ENCODE data around the gene AKR7A3.
"Not testable (repeated sequence)": the region's sequence is repeated elsewhere in the genome, so short reads cannot be mapped to it uniquely, and the experiment has no call there.

AKR7A3 gene

DNA sequence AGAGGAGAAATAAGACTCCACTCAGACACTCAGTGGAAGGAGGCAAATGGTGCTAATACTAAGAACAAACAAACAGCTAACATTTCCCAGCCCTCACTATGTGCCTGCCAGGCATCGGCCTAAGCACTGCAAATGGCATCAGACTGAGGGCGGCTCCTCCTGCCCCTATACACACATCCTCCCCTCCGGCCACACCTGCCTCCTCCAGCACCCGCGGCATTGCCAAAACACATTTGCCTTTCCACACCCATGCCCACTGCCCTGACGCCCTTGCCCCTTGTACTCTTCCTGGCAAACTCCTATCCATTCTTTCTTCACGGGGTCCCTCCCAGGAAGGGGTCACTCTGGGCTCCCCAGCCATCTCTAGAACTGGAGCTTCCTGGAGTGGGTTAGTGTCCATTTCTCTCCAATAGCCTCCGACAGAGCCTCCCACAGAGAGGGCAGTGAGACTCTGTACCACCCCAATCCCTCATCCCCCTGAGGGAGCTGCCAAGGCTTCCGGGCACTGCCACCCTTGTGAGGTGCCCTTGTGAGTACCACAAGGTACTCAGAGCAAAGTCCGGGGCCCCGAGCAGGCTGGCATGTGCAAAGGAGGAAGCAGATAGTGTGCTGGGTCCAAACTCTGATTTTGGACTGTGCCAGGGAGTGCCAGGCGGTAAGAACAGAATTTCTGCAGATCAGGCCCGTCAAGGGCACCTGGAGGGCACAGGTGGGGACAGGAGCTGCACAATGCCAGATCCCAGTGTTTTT is 959 bp downstream of the AKR7A3 start:
- DNase-seq (ENCODE audit: low spot score): no peak

DNA sequence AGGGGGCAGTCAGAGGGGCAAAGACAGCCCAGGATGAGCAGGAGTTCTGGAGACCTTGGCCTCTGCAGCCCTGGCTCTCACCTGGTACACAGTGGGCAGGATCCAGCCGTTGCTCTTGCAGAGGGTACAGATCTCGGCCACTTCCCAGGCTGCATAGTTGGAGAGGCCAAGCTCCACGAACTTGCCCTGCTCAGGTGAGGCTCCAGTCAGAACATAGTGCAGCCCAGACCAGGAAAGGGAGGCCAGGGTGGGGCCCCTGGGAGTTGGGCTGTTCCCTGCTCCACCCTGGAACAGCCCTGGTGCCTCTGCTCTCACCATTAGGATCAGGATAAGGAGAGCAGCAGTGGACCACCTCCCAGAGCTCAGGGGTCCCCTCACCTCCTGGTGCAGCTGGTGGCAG is 2.8 kb downstream of the AKR7A3 start:
- DNase-seq (ENCODE audit: low spot score): not testable (repeated sequence)

DNA sequence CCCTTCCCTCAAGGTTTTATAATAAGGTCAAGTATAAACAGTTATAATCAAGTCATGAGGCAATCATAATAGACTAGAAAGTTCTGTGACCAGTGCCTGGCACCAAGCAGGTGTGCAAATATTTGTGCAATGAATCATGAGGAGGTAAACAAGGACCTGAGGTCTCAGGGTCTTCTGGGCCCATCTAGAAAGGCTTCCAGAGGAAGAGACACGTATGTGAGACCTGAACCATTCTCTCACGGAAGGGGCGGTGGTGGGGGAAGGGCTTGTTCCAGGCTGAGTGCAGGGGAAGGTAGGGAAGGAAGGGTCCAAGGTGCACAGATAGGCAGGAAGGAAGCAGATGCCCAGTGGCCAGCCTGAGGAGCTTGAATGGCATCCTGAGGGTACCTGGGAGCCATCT is 3.2 kb downstream of the AKR7A3 start:
- not testable (repeated sequence) for DNase-seq (ENCODE audit: low spot score)

DNA sequence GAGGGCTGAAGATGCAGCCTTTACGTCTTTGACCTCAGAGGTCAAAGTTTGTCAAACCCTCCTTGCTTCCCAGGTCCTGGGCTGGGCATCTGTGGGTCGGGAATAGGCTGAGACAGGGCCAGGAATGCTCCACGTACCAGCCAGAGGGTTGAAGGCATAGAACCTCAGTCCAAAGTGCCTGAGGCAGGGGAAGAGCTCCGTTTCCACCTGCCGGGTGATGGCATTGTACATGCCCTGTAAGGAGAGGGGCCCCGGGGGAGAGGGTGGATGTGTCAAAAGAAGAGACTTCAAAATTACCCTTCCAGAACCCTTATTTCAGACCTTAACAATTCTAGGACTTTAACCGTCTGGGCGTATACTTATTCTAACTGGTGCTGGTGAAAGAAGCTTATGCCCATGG is 3.7 kb downstream of the AKR7A3 start:
- no peak for DNase-seq (ENCODE audit: low spot score)

DNA sequence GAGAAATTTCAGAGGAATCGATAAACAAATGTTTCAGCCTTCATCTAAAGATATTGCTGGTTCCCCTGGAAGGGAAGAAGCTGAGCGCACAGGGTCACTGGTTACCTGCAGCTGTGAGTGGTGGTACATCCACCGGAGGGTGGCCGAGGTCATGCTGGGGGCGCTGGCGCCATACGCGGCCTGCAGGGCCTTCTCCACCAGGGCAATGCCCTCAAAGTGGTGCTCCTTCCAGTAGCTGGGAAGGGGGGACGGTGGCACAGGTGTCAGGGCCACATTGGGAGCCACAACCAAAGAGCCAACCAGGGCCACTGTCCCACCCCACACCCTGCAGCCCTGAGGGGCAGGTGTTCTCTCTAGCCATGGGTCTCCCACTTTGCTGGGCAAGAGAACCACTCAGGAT is 4.7 kb downstream of the AKR7A3 start:
- no peak for DNase-seq (ENCODE audit: low spot score)

DNA sequence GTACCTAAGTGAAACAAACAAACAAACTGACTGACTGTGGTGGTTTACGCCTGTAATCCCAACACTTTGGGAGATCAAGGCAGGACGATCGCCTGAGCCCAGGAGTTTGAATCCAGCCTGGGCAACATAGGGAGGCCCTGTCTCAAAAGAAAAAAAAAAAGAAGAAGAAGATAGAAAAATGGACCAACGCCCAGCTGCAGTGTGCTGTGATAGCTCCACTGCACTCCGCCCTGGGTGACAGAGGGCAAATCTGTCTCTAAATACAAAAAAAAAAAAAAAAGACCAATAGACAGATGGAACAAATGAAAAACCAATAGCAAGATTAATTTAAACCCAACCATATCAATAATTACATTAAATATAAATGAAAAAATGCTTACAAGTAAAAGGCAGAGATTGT is 13.9 kb downstream of the AKR7A3 start:
- DNase-seq (ENCODE audit: low spot score): no peak

DNA sequence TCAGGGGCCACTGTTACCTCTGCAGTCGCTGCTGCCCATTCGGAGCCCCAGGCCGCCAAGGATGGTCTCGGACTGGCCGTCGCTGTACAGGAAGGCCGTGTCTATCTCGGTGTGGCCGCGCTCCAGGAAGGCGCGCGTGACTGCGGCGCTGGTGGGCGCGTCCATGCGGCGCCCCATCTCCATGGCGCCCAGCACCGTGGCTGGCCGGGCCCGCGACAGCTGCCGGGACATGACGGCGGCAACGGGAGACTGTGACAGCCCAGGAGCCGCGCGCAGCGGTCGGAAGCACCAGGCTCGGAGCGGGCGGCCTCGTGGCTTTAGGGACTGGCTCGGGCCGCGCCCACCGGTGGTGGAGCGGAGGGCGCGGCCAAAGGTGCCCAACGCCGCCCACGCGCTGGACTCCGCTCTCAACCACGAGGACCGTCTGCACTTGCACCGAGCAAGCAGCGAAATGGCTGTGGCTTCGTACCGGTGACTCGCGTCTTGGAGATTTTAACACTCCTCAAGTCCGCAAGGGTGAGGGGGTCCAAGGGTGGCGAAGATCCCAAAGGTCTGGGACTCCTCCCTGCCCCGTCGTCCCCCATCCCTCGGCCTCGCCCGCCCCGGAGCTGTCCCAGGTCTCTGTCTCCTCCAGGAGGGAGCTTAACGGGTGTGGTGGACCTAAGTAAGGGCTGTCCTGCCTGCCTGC is 14.6 kb downstream of the AKR7A3 start:
- DNase-seq (ENCODE audit: low spot score): not testable (repeated sequence)

DNA sequence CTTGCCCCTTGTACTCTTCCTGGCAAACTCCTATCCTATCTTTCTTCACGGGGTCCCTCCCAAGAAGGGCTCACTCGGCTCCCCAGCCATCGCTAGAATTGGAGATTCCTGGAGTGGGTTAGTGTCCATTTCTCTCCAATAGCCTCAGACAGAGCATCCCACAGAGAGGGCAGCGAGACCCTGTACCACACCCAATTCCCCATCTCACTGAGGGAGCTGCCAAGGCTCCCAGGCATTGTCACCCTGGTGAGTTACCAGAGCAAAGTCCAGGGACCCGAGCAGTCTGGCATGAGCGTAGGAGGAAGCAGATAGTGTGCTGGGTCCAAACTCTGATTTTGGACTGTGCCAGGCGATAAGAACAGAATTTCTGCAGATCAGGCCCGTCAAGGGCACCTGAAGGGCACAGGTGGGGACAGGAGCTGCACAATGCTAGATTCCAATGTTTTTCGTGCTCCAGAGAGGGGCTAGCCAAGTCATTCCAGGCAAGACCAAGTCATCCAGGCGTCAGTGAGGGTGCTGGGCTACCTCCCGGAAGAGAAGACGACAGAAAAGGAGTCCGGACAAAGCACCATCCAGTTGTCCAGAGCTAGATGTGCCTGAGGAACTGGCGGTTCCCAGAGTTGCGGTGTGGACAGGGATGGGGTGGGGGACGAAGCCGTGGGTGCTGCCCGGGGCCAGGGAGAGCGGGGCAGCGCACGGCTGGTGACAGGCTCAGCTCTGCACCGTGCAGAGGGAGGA is 15.3 kb downstream of the AKR7A3 start:
- no peak for DNase-seq (ENCODE audit: low spot score)

DNA sequence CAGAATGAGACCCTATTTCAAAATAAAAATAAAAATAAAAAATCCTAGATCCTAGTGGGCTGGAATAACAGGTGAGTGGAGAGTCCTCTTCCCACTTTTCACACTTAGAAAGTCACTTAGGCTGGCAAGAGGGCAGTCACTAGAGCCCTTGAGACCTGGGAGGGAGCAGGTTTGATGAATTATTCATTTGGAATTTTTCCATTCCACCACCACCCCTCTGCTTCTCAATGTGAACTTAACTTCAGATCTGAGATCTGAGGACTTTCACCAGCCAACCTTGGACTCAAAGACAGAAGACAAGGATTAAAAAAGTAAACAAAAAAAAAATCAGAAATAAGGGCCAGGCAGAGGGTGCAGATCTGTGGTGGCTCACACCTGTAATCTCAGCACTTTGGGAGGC is 16.5 kb downstream of the AKR7A3 start:
- no peak for DNase-seq (ENCODE audit: low spot score)

DNA sequence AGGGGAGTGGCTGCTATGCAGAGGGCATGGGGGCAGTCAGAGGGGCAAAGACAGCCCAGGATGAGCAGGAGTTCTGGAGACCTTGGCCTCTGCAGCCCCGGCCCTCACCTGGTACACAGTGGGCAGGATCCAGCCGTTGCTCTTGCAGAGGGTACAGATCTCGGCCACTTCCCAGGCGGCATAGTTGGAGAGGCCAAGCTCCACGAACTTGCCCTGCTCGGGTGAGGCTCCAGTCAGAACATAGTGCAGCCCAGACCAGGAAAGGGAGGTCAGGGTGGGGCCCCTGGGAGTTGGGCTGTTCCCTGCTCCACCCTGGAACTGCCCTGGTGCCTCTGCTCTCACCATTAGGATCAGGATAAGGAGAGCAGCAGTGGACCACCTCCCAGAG is 18.2 kb downstream of the AKR7A3 start:
- DNase-seq (ENCODE audit: low spot score): not testable (repeated sequence)

DNA sequence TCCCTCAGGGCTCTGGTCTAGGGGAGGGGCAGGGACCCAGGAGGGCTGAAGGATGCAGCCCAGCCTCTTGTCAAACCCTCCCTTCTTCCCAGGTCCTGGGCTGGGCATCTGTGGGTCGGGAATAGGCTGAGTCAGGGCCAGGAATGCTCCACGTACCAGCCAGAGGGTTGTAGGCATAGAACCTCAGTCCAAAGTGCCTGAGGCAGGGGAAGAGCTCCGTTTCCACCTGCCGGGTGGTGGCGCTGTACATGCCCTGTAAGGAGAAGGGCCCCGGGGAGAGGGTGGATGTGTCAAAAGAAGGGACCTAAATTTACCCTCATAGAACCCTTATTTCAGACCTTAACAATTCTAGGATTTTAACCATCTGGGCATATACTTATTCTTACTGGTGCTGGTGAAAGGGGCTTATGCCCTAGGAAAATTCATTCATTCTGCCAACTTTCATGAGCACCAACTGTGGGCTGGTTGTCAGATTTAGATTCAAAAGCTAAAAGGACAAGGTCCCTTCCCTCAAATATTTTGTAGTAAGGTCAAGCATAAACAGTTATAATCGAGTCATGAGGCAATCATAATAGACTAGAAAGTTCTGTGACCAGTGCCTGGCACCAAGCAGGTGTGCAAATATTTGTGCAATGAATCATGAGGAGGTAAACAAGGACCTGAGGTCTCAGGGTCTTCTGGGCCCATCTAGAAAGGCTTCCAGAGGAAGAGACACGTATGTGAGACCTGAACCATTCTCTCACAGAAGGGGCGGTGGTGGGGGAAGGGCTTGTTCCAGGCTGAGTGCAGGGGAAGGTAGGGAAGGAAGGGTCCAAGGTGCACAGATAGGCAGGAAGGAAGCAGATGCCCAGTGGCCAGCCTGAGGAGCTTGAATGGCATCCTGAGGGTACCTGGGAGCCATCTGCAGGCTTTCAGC is 18.9 kb downstream of the AKR7A3 start:
- DNase-seq (ENCODE audit: low spot score): not testable (repeated sequence)

DNA sequence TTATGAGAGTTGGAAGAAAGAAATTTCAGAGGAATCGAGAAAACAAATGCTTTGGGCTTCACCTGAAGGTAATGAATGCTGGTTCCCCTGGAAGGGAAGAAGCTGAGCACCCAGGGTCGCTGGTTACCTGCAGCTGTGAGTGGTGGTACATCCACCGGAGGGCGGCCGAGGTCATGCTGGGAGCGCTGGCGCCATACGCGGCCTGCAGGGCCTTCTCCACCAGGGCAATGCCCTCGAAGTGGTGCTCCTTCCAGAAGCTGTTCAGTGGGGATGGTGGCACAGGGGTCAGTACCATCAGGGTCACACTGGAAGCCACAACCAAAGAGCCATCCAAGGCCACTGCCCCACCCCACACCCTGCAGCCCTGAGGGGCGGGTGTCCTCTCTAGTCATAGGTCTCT is 20.1 kb downstream of the AKR7A3 start:
- DNase-seq (ENCODE audit: low spot score): no peak

DNA sequence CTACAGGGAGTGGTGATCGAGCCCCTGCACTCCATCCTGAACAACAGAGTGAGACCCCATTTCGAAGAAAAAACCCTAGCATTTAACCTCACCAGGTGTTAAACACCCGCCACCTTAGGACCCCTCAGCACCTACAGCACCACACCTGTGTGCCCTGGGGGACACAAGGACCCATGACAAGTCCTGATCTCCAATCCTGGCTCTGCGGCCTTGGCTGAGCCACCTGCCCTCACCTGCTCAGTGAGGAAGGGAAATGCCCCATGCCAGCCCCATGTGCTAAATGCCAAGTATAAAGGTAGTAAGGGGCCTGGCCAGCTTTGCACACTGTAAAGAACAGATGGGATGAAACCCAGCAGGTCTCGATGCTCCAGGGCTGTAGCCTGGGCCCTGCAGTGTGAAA is 25.8 kb downstream of the AKR7A3 start:
- DNase-seq (ENCODE audit: low spot score): no peak

DNA sequence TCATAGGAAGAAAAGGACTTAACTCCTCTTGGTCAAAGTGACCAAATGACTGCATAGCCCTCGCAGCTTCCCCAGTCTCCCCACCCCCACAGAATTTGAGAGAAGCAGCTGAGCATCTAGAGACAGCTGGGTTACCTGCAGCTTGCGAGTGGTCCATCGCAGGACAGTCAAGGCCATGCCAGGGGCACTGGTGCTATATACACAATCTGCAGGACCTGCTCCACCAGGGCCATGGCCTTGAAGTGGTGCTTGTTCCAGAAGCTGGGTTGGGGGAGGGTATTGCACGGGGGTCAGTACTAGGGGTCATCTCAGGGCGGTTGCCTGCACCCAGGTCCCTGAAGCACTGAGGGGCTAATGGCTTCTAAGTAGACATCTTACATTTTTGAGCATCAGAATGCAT is 26.5 kb downstream of the AKR7A3 start:
- no peak for DNase-seq (ENCODE audit: low spot score)

DNA sequence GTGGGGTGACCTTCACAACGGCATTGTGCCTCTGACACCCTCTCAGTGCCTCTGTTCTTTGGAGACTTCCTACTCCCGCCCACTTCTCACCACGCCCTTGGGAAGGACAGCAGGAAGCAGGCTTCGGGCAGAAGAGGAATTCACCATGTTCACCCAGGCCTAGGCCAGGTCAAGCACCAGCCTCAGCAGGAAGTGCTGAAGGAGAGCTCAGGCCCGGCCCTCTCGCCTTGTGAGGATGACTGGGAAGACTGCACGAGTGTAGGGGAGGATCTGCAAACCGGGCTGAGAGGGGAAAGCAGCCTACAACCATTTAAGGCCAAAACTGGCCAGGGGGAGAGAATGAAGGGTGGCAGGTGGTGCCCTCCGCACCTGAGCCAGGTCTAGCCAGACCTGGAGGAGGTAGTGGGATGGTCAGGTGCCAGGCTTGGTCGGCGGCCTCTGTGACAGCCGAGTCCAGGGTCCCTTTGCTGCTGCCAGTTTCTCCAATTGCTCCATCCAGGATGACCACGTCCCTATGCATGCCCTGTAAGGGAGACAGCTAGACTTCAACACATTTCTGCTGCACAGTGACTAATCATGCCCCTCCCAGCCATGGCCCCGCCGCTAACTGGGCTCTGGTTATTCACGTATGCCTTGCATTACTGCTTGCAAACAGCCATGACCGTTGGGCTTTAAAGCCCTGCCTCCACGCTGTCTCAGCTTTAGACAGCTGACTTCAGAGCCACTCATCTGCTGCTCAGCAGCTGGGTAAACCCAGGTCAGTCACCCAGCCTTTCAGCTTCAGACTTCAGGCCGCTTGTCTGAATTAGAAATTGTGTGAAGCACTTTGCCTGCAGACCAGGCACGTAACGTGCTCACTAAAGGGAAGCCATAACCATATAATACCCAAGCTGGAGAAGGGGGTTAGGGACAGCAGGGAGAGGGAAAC is 28.1 kb downstream of the AKR7A3 start:
- peak; percentile 50 for DNase-seq (ENCODE audit: low spot score)

DNA sequence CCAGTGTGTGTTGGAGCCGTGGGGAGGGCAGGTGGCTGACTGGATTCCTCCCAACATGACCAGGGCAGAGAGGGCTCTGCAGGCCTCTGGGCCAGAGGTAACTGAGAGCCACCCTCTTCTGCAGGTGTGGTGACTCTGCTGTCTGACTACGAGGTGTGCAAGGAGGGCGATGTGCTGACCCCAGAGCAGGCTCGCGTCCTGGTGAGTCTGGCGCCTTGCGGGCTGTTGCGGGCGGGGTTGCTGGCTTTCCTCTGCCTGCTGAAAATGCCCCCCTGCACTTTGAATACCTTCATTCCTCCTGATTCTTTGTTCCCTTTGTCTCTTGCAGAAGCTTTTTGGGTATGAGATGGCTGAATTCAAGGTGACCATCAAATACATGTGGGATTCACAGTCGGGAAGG is 30.2 kb downstream of the AKR7A3 start:
- DNase-seq (ENCODE audit: low spot score): no peak

DNA sequence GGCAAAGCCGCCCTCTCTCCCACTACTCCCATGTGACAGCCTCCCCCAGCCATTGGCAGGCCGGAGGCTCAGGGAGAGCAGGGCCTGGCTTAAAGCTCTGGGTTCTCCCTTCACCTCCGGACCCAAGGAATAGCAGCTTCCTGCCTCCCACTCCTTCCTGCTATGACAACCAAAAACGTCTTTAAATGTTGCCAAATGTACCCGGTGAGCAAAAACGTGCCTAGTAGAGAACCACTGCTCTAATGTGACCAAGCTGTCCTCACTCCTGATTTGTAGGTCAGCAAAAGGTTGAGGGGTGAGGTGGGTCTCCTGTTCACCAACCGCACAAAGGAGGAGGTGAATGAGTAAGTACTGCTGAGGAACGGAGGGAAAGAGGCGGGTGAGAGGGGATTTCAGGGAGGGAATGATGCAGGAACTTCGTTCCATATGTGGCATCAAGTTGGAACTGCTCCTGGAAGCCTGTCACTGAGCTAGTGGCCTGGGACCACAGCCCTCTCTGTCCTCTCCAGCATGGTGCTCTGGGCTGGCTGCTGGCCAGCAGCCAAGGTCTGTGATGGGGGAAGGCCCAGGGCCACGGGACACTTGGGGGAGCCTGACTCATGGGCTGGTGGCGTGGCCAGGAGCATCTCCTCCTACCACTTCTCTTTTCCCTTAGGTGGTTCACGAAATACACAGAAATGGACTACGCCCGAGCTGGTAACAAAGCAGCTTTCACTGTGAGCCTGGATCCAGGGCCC is 31.2 kb downstream of the AKR7A3 start:
- peak; percentile 17 for DNase-seq (ENCODE audit: low spot score)

DNA sequence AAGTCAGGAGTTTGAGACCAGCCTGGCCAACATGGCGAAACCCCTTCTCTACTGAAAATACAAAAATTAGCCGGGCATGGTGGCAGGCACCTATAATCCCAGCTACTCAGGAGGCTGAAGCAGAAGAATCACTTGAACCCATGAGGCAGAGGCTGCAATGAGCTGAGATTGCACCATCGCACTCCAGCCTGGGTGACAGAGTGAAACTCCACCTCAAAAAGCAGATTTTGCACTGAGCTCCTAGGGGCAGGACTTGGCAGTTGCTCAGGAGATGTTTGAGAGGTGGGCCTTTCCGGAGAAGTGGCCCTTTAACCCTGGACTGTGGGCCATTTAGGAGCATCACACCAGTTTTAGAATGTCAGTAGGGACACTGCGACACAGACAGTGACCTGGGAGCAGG is 32.3 kb downstream of the AKR7A3 start:
- DNase-seq (ENCODE audit: low spot score): not testable (repeated sequence)

DNA sequence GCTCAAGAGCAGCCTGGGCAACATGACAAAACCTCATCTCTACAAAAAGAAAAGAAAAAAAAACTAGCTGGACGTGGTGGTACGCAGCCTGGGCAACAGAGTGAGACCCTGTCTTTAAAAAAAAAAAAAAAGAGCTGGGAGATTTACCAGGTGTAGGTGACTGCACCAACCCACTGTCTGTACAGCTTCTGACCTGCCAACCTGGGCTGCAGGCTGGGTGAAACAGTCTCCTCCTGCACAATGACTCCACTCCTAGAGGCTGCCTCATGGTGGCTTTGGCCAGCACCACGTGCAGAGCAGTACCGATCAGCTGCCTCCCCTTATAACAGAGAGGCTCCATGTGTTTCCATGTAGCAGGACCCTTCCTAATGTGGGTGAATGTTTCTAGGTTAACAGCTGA is 33.3 kb downstream of the AKR7A3 start:
- no peak for DNase-seq (ENCODE audit: low spot score)

DNA sequence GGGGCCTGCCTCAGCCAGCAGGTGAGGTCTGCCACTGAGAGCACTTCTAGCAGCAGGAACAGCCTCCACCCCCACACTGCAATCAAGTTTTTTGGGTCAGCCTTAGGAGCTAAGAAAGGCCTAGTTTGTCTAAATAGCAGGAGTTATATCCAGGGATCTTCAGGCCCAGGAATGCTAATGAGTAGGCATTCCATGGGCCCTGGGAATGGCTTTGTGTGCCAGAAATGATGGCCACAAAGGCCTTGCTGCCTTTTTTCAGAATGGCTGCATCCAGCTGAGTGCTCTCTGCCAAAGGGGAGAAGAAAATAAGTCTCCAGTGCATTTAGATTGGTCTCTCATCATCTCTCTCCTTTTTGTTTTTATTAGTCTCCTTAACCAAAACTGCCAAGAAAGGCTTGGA is 34.2 kb downstream of the AKR7A3 start:
- DNase-seq (ENCODE audit: low spot score): no peak
